GM12872 (cell line): ENCODE data around the gene TMEM184C.

Experiments used
- CTCF ChIP-seq: IDR thresholded peaks from 3 replicates; pipeline ENCODE4 v1.5.1; 2011; ENCODE audit warnings: low read depth, mild to moderate bottlenecking, low read length, moderate library complexity; ENCODE audit not compliant: insufficient read depth

The TMEM184C gene

GRCh38 chr4:147581606-147582350 lies 35.4 kb upstream of the TMEM184C start:
- TF ChIP-seq CTCF: no peak

GRCh38 chr4:147582386-147583060 lies 34.7 kb upstream of the TMEM184C start:
- TF ChIP-seq CTCF: no peak

- no peak for TF ChIP-seq CTCF
Measured at GRCh38 chr4:147583876-147584275, 33.3 kb upstream of the TMEM184C start.

GRCh38 chr4:147586032-147586431 lies 31.2 kb upstream of the TMEM184C start:
- TF ChIP-seq CTCF: no peak

- TF ChIP-seq CTCF: no peak
Measured at GRCh38 chr4:147586637-147587036, 30.6 kb upstream of the TMEM184C start.

- TF ChIP-seq CTCF: no peak
Measured at GRCh38 chr4:147587041-147587440, 30.2 kb upstream of the TMEM184C start.

GRCh38 chr4:147589586-147589985 lies 27.6 kb upstream of the TMEM184C start:
- no peak for TF ChIP-seq CTCF
